Left renal pelvis (tissue), 4 donors: ENCODE measurements around the gene ADAM33. TPM values are rescaled to one million over a fixed set of nuclear protein-coding genes. Genes with fewer than 3 reads are reported as not detected.

ENCODE experiments used
- DNase-seq, 4 donors: peaks; one replicate each; pipeline ENCODE4 v3.0.0-alpha.2; 2013; ENCODE audit warnings: low read depth in 4 of 4, low spot score in 3 of 4
- polyA plus RNA-seq, 4 donors: library from polyadenylated mRNA; unstranded; fragments of 120-200 nt; gene quantifications; one replicate each; pipeline ENCODE4 v1.2.1, GENCODE V29; 2013; ENCODE audit not compliant: insufficient read length in 4 of 4

The ADAM33 gene
- polyA plus RNA-seq, 4 donors: 7.3 to 77.0 (median 13.6) TPM

GRCh38 chr20:3690413-3690812, 8.6 kb upstream of the ADAM33 start:
- no peak for DNase-seq

- no peak for DNase-seq
Measured at GRCh38 chr20:3689978-3690377, 8.2 kb upstream of the ADAM33 start.

- DNase-seq: no peak
Measured at GRCh38 chr20:3687655-3688054, 5.8 kb upstream of the ADAM33 start.

GRCh38 chr20:3686867-3687321, 5.1 kb upstream of the ADAM33 start:
- peak; percentile 67 to 83 (median 75) for DNase-seq

- DNase-seq: no peak
Measured at GRCh38 chr20:3686421-3686820, 4.6 kb upstream of the ADAM33 start.

GRCh38 chr20:3685341-3685740, 3.5 kb upstream of the ADAM33 start:
- DNase-seq: no peak

GRCh38 chr20:3681352-3681930, 369 bp downstream of the ADAM33 start:
- no peak for DNase-seq

GRCh38 chr20:3680701-3681351, 984 bp downstream of the ADAM33 start:
- DNase-seq: no peak

GRCh38 chr20:3679749-3680700, 1.8 kb downstream of the ADAM33 start:
- no peak for DNase-seq

- DNase-seq: no peak
Measured at GRCh38 chr20:3678856-3679720, 2.7 kb downstream of the ADAM33 start.

- no peak for DNase-seq
Measured at GRCh38 chr20:3678198-3678597, 3.6 kb downstream of the ADAM33 start.

- no peak for DNase-seq
Measured at GRCh38 chr20:3677733-3678132, 4.1 kb downstream of the ADAM33 start.

GRCh38 chr20:3674995-3675900, 6.6 kb downstream of the ADAM33 start:
- no peak for DNase-seq

GRCh38 chr20:3674447-3674846, 7.4 kb downstream of the ADAM33 start:
- no peak for DNase-seq

GRCh38 chr20:3673221-3674070, 8.4 kb downstream of the ADAM33 start:
- DNase-seq: no peak

GRCh38 chr20:3672547-3673171, 9.2 kb downstream of the ADAM33 start:
- DNase-seq: no peak

GRCh38 chr20:3671986-3672546, 9.7 kb downstream of the ADAM33 start:
- no peak for DNase-seq

- no peak for DNase-seq
Measured at GRCh38 chr20:3670945-3671344, 10.9 kb downstream of the ADAM33 start.
